K562 (cell line): ENCODE measurements around the gene BAHD1. TPM values are rescaled to one million over a fixed set of nuclear protein-coding genes. Genes with fewer than 3 reads are reported as not detected.

ENCODE experiments used
- AFF1 ChIP-seq, 2 experiments: fragments of 450-650 bp; IDR thresholded peaks; 2 replicates each; pipeline ENCODE4 v1.6.1; 2018; ENCODE audit warnings: mild to moderate bottlenecking in 2 of 2, low read depth in 1 of 2; ENCODE audit not compliant: partially characterized antibody in 2 of 2
- GTF2A2 ChIP-seq: IDR thresholded peaks from 2 replicates; pipeline ENCODE4 v1.6.1; 2016; ENCODE audit warnings: mild to moderate bottlenecking, missing genetic modification characterization, missing compliant biosample characterization
- IRF2 ChIP-seq: sonication (generic); formaldehyde crosslinking; IDR thresholded peaks from 2 replicates; pipeline ENCODE4 v1.8.1; 2022; ENCODE audit warnings: mild to moderate bottlenecking, missing genetic modification reagents
- NCOA2 ChIP-seq, 2 experiments: fragments of 450-650 bp; IDR thresholded peaks; 2 replicates each; pipeline ENCODE4 v1.6.1; 2018; ENCODE audit warnings: mild to moderate bottlenecking in 2 of 2, moderate library complexity in 1 of 2; ENCODE audit not compliant: partially characterized antibody in 2 of 2
- NR2F6 ChIP-seq: fragments of 450-650 bp; formaldehyde crosslinking; IDR thresholded peaks from 2 replicates; pipeline ENCODE4 v1.4.0; 2020; ENCODE audit warnings: mild to moderate bottlenecking
- PCBP1 ChIP-seq: fragments of 200-400 bp; formaldehyde crosslinking; IDR thresholded peaks from 2 replicates; pipeline ENCODE4 v1.6.1; 2018; ENCODE audit warnings: mild to moderate bottlenecking, low read depth, low read length; ENCODE audit not compliant: poor library complexity, severe bottlenecking
- RBM22 ChIP-seq: fragments of 200-400 bp; formaldehyde crosslinking; IDR thresholded peaks from 2 replicates; pipeline ENCODE4 v1.6.1; 2018; ENCODE audit warnings: low read length, low read depth; ENCODE audit not compliant: poor library complexity, severe bottlenecking
- RCOR1 ChIP-seq, 2 experiments: IDR thresholded peaks; 2 replicates each; pipeline ENCODE4 v1.6.1; 2012; ENCODE audit warnings: low read depth in 2 of 2, low read length in 2 of 2, borderline replicate concordance in 1 of 2, improper control_type of control experiment in 1 of 2
- USF1 ChIP-seq: sonication (generic); formaldehyde crosslinking; IDR thresholded peaks from 2 replicates; pipeline ENCODE4 v1.9.0; 2022; ENCODE audit warnings: mild to moderate bottlenecking, missing genetic modification reagents
- ZC3H4 ChIP-seq: sonication (generic); formaldehyde crosslinking; IDR thresholded peaks from 2 replicates; pipeline ENCODE4 v1.9.0; 2021; ENCODE audit warnings: missing genetic modification reagents, borderline replicate concordance
- ZNF224 ChIP-seq: sonication (generic); formaldehyde crosslinking; IDR thresholded peaks from 2 replicates; pipeline ENCODE4 v1.8.0; 2022; ENCODE audit warnings: mild to moderate bottlenecking, missing genetic modification reagents
- ZNF318 ChIP-seq, 2 experiments: fragments of 450-650 bp; IDR thresholded peaks; 2 replicates each; pipeline ENCODE4 v1.6.1; 2016; ENCODE audit warnings: mild to moderate bottlenecking in 2 of 2, borderline replicate concordance in 1 of 2, low read depth in 1 of 2, moderate library complexity in 1 of 2
- ZNF696 ChIP-seq: fragments of 250-450 bp; sonication (Bioruptor Pico); conservative IDR thresholded peaks from 2 replicates; pipeline ENCODE4 v1.4.0; 2020; ENCODE audit warnings: mild to moderate bottlenecking, moderate library complexity
- ZNF780A ChIP-seq: fragments of 250-450 bp; sonication (Bioruptor Pico); IDR thresholded peaks from 2 replicates; pipeline ENCODE4 v1.5.0; 2021; ENCODE audit warnings: mild to moderate bottlenecking
- polyA plus RNA-seq, 8 experiments: library from polyadenylated mRNA; depleted of rRNA in 4 of 8; stranded (reverse) in 5 of 8; unstranded in 3 of 8; fragments of >200 nt; fragmentation: Nextera tagmentation in 2 of 8; fragmentation: Illumina TruSeq in 1 of 8; extraction: Ambion mirVana in 2 of 8; extraction: Trizol in 1 of 8; gene quantifications; 2 replicates each; pipeline versions ENCODE4 v1.2.1 to v1.2.3, GENCODE V29; 2011 to 2014; ENCODE audit warnings: inconsistent platforms in 1 of 8, missing spikeins in 1 of 8
- total RNA-seq, 7 experiments: library from RNA; depleted of rRNA in 6 of 7; stranded (reverse); fragments of >200 nt in 6 of 7; fragmentation: Illumina TruSeq in 2 of 7; extraction: Trizol in 2 of 7; gene quantifications; 2 replicates each; pipeline versions ENCODE4 v1.2.1 to v1.2.3, GENCODE V29; 2011 to 2021; ENCODE audit warnings: low replicate concordance in 1 of 7

Gene BAHD1
- total and polyA plus RNA-seq, 9 of the 15 experiments (the other 6 are each of a cell fraction or from before 2014, with no cell fraction given), result 0.55 to 38.5 (median 11.5) TPM

GRCh38 chr15:40471105-40471807 lies 30.5 kb downstream of the BAHD1 start (continued):
- TF ChIP-seq ZNF318 (IDR thresholded peaks at IDR 0.05; ENCODE audit: borderline replicate concordance in 1 of 2, low read depth in 1 of 2) (no peak), ZNF780A (CRISPR knock-in tag) (no peak), RCOR1 (IDR thresholded peaks at IDR 0.05; ENCODE audit: borderline replicate concordance in 1 of 2, low read depth in 2 of 2, low read length in 2 of 2) (no peak), GTF2A2 (tag) (no peak), USF1 (CRISPR knock-in tag) (no peak), RBM22 (peak; percentile 84), IRF2 (0 out of 2 replicates have a peak, but pooled peaks have one; percentile 17), ZNF224 (CRISPR knock-in tag) (no peak), NR2F6 (CRISPR knock-in tag) (no peak), ZC3H4 (no peak), AFF1 (IDR thresholded peaks at IDR 0.05; ENCODE audit: low read depth in 1 of 2, partially characterized antibody in 2 of 2) (no peak), PCBP1 (no peak), NCOA2 (IDR thresholded peaks at IDR 0.05; ENCODE audit: partially characterized antibody in 2 of 2) (no peak), ZNF696 (CRISPR knock-in tag) (no peak)
